SK-MEL-5 (cell line): ENCODE measurements around the gene KRTAP5-10. TPM values are rescaled to one million over a fixed set of nuclear protein-coding genes. Genes with fewer than 3 reads are reported as not detected.
"Not testable (repeated sequence)": the region's sequence is repeated elsewhere in the genome, so short reads cannot be mapped to it uniquely, and the experiment has no call there.

Experiments used
- DNase-seq: peaks from one replicate; pipeline ENCODE4 v3.0.0-alpha.2; 2016; ENCODE audit warnings: low read depth, low spot score
- in situ Hi-C: cut with HindIII; loops from 2 replicates; pipeline ENCODE4 v1.10.0; 2016; ENCODE audit warnings: low sequenced_read_pairs, high pct_unique_total_duplicates, low pct_unique_long_range_greater_than_20kb
- total RNA-seq: library from RNA; depleted of rRNA; stranded (reverse); fragments of >200 nt; shearing (Covaris generic); gene quantifications from 2 replicates; pipeline ENCODE4 v1.2.3, GENCODE V29; 2014

KRTAP5-10 gene
- total RNA-seq, 1 experiment from 2014 or later = 0.53 TPM

GRCh38 chr11:71582969-71583368, 17.6 kb downstream of the KRTAP5-10 start:
- DNase-seq = peak; percentile 10
- in situ Hi-C loops = not testable (repeated sequence)

GRCh38 chr11:71585673-71586072, 20.3 kb downstream of the KRTAP5-10 start:
- DNase-seq, in situ Hi-C loops: not testable (repeated sequence)

- in situ Hi-C loops = not testable (repeated sequence)
- peak; percentile 93 for DNase-seq
Measured at GRCh38 chr11:71588314-71588713, 23.0 kb downstream of the KRTAP5-10 start.

GRCh38 chr11:71588822-71589545, 23.6 kb downstream of the KRTAP5-10 start:
- in situ Hi-C loops = not testable (repeated sequence)

GRCh38 chr11:71589546-71589920, 24.2 kb downstream of the KRTAP5-10 start:
- in situ Hi-C loops, DNase-seq: not testable (repeated sequence)

More at GRCh38 chr11:71588822-71589545, 23.6 kb downstream of the KRTAP5-10 start:
- DNase-seq = peak; percentile 38

GRCh38 chr11:71603221-71603620, 37.9 kb downstream of the KRTAP5-10 start:
- DNase-seq, in situ Hi-C loops: not testable (repeated sequence)

GRCh38 chr11:71604798-71605488, 39.6 kb downstream of the KRTAP5-10 start:
- in situ Hi-C loops, DNase-seq: not testable (repeated sequence)

- DNase-seq, in situ Hi-C loops: not testable (repeated sequence)
Measured at GRCh38 chr11:71606853-71607519, 41.6 kb downstream of the KRTAP5-10 start.

- DNase-seq, in situ Hi-C loops: not testable (repeated sequence)
Measured at GRCh38 chr11:71607520-71608216, 42.3 kb downstream of the KRTAP5-10 start.

- in situ Hi-C loops, DNase-seq: not testable (repeated sequence)
Measured at GRCh38 chr11:71608272-71608671, 42.9 kb downstream of the KRTAP5-10 start.

GRCh38 chr11:71611218-71611910, 46.0 kb downstream of the KRTAP5-10 start:
- in situ Hi-C loops, DNase-seq: not testable (repeated sequence)

GRCh38 chr11:71613931-71614330, 48.6 kb downstream of the KRTAP5-10 start:
- peak; percentile 52 for DNase-seq
- in situ Hi-C loops = not testable (repeated sequence)

GRCh38 chr11:71614366-71614917, 49.1 kb downstream of the KRTAP5-10 start:
- DNase-seq, in situ Hi-C loops: not testable (repeated sequence)

GRCh38 chr11:71615003-71615402, 49.6 kb downstream of the KRTAP5-10 start:
- in situ Hi-C loops, DNase-seq: not testable (repeated sequence)
